ENCODE measurements around the gene ATP1B4.

ATP1B4 gene

DNA sequence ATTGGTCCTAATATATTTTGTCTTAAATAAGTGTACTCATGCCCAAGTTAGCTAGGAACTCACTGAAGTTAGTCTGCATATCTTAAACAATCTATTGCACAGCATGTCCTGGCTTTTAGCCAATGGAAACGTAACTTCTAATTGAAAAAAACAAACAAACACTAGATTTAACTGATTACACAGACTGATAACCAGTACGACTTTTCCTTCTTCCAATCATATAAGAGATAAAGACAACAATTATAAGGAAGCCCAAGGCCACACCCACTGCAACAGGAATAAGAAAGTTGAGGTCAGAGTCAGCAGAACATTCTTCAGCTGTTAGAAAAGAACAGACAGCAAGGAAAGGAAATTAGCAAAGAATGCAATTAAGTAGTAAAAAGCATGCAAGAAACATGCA lies 66.4 kb downstream of the ATP1B4 start:
- in situ Hi-C loops (cut with HindIII; ENCODE audit: low sequenced_read_pairs): no loop called here
- H3K4me3 ChIP-seq (ENCODE audit: low read depth, low read length): no peak overlapping the region
- no peak for DNase-seq (ENCODE audit: low read depth)
- TF ChIP-seq CTCF (IDR thresholded peaks at IDR 0.05; ENCODE audit: low read depth, low read length, missing control alignments): no peak

- H3K4me3 ChIP-seq (ENCODE audit: low read depth, low read length): no peak overlapping the region
- in situ Hi-C loops (cut with HindIII; ENCODE audit: low sequenced_read_pairs): no loop called here
- no peak for DNase-seq (ENCODE audit: low read depth)
- no peak for TF ChIP-seq CTCF (IDR thresholded peaks at IDR 0.05; ENCODE audit: low read depth, low read length, missing control alignments)
These were observed 68.1 kb downstream of the ATP1B4 start for GRCh38 chrX:120429776-120430540.

Data from astrocyte of the cerebellum (primary cell).